Stimulated activated CD8-positive, alpha-beta memory T cell treated with anti-CD3 and anti-CD28 coated beads, Interleukin-4, amount 100 ng/mL, for 4 hours (primary cell): ENCODE results near the gene WIPI1.
"Not testable (repeated sequence)": the region's sequence is repeated elsewhere in the genome, so short reads cannot be mapped to it uniquely, and the experiment has no call there.

Experiments used
- DNase-seq, 2 donors: peaks; one replicate each; pipeline ENCODE4 v3.0.0-alpha.2; 2020; ENCODE audit warnings: low read depth in 2 of 2, low spot score in 1 of 2

The WIPI1 gene

GRCh38 chr17:68417317-68417716, 40.0 kb downstream of the WIPI1 start:
- no peak for DNase-seq

- DNase-seq: not testable (repeated sequence)
These were observed 42.4 kb downstream of the WIPI1 start for GRCh38 chr17:68414901-68415300.

GRCh38 chr17:68413597-68414560, 43.4 kb downstream of the WIPI1 start:
- DNase-seq: peak in 1 of 2 donors; percentile 33

GRCh38 chr17:68407656-68408055, 49.6 kb downstream of the WIPI1 start:
- not testable (repeated sequence) for DNase-seq

- not testable (repeated sequence) for DNase-seq
These were observed 53.5 kb downstream of the WIPI1 start for GRCh38 chr17:68403837-68404236.

GRCh38 chr17:68403122-68403521, 54.2 kb downstream of the WIPI1 start:
- DNase-seq: no peak

GRCh38 chr17:68401288-68401687, 56.0 kb downstream of the WIPI1 start:
- DNase-seq: no peak

- DNase-seq: no peak
These were observed 56.9 kb downstream of the WIPI1 start for GRCh38 chr17:68400404-68400735.

GRCh38 chr17:68399638-68400403, 57.5 kb downstream of the WIPI1 start:
- DNase-seq: no peak

- no peak for DNase-seq
These were observed 58.3 kb downstream of the WIPI1 start for GRCh38 chr17:68398691-68399637.

- no peak for DNase-seq
These were observed 60.2 kb downstream of the WIPI1 start for GRCh38 chr17:68397108-68397536.

GRCh38 chr17:68396226-68397107, 60.8 kb downstream of the WIPI1 start:
- DNase-seq: no peak

- no peak for DNase-seq
These were observed 62.5 kb downstream of the WIPI1 start for GRCh38 chr17:68394608-68395331.

GRCh38 chr17:68391561-68392268, 65.6 kb downstream of the WIPI1 start:
- no peak for DNase-seq

- no peak for DNase-seq
These were observed 66.3 kb downstream of the WIPI1 start for GRCh38 chr17:68390888-68391545.

- DNase-seq: no peak
These were observed 68.3 kb downstream of the WIPI1 start for GRCh38 chr17:68389041-68389440.

- DNase-seq: no peak
These were observed 69.7 kb downstream of the WIPI1 start for GRCh38 chr17:68387435-68388218.
